PC-9 (cell line): ENCODE measurements around the gene MKNK2.

ENCODE experiments used
- EZH2 ChIP-seq: fragments of 200-600 bp; sonication (generic); IDR thresholded peaks from 2 replicates; pipeline ENCODE4 v1.8.0; 2017; ENCODE audit warnings: antibody characterized with exemption, low read depth
- TF ChIP-seq, protein P1 (sequence below): fragments of 200-600 bp; sonication (generic); conservative IDR thresholded peaks from 2 replicates; pipeline ENCODE4 v1.6.1; 2017; ENCODE audit warnings: mixed run types, antibody characterized with exemption, mild to moderate bottlenecking, moderate library complexity

- TF ChIP-seq, protein P1, sequence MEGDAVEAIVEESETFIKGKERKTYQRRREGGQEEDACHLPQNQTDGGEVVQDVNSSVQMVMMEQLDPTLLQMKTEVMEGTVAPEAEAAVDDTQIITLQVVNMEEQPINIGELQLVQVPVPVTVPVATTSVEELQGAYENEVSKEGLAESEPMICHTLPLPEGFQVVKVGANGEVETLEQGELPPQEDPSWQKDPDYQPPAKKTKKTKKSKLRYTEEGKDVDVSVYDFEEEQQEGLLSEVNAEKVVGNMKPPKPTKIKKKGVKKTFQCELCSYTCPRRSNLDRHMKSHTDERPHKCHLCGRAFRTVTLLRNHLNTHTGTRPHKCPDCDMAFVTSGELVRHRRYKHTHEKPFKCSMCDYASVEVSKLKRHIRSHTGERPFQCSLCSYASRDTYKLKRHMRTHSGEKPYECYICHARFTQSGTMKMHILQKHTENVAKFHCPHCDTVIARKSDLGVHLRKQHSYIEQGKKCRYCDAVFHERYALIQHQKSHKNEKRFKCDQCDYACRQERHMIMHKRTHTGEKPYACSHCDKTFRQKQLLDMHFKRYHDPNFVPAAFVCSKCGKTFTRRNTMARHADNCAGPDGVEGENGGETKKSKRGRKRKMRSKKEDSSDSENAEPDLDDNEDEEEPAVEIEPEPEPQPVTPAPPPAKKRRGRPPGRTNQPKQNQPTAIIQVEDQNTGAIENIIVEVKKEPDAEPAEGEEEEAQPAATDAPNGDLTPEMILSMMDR: no peak
- TF ChIP-seq EZH2: no peak
Observed at GRCh38 chr19:2045501-2046045, 5.5 kb downstream of the MKNK2 start.
